ENCODE measurements around the gene FAM83C. TPM values are rescaled to one million over a fixed set of nuclear protein-coding genes. Genes with fewer than 3 reads are reported as not detected.

FAM83C gene
- total RNA-seq, 6 experiments from 2014 or later = not detected

GRCh38 chr20:35281506-35282101 lies 10.6 kb downstream of the FAM83C start:
- Mint-ChIP-seq H3K36me3 (ENCODE audit: low read depth) (peaks cover 49% of the 10 kb centered on the region), H3K4me3 (no peak overlapping the region)
- no peak for DNase-seq

GRCh38 chr20:35280523-35280922 lies 11.7 kb downstream of the FAM83C start:
- no peak for DNase-seq
- no peak for TF ChIP-seq CTCF (IDR thresholded peaks at IDR 0.05)
- H3K36me3 Mint-ChIP-seq (ENCODE audit: low read depth) = peaks cover 45% of the 10 kb centered on the region
- peaks cover 42% of the 10 kb centered on the region for H3K4me1 Mint-ChIP-seq (ENCODE audit: low read depth)
- no peaks in the 10 kb centered on the region for H3K9me3 Mint-ChIP-seq
- no peaks in the 10 kb centered on the region; the same call in none of the 2 replicates for H3K27me3 Mint-ChIP-seq (ENCODE audit: insufficient read depth)
- peak overlapping the region; percentile 57 for H3K27ac Mint-ChIP-seq
- H3K4me3 Mint-ChIP-seq = no peak overlapping the region

More at GRCh38 chr20:35281506-35282101, 10.6 kb downstream of the FAM83C start:
- peaks cover 50% of the 10 kb centered on the region for H3K4me1 Mint-ChIP-seq (ENCODE audit: low read depth)
- H3K9me3 Mint-ChIP-seq = no peaks in the 10 kb centered on the region
- H3K27ac Mint-ChIP-seq = no peak overlapping the region
- no peak for TF ChIP-seq CTCF (IDR thresholded peaks at IDR 0.05)
- H3K27me3 Mint-ChIP-seq (ENCODE audit: insufficient read depth) = no peaks in the 10 kb centered on the region; the same call in 1 of the 2 replicates

- no peaks in the 10 kb centered on the region for H3K9me3 Mint-ChIP-seq
- peaks cover 34% of the 10 kb centered on the region for H3K4me1 Mint-ChIP-seq (ENCODE audit: low read depth)
- H3K27me3 Mint-ChIP-seq (ENCODE audit: insufficient read depth) = no peaks in the 10 kb centered on the region; the same call in none of the 2 replicates
- H3K4me3 Mint-ChIP-seq = no peak overlapping the region; the same call in 1 of the 2 replicates
- peak overlapping the region; percentile 57 for H3K27ac Mint-ChIP-seq
- 0 out of 2 replicates have a peak, but pooled peaks have one; percentile 16 for TF ChIP-seq CTCF (IDR thresholded peaks at IDR 0.05)
- H3K36me3 Mint-ChIP-seq (ENCODE audit: low read depth) = peaks cover 45% of the 10 kb centered on the region
- no peak for DNase-seq
Observed at GRCh38 chr20:35279533-35280174, 12.6 kb downstream of the FAM83C start.

- H3K27ac Mint-ChIP-seq = peak overlapping the region; percentile 57
Observed at GRCh38 chr20:35279040-35279439, 13.2 kb downstream of the FAM83C start.

More at GRCh38 chr20:35279040-35279439, 13.2 kb downstream of the FAM83C start:
- Mint-ChIP-seq H3K4me1 (ENCODE audit: low read depth) (peaks cover 33% of the 10 kb centered on the region), H3K27me3 (ENCODE audit: insufficient read depth) (no peaks in the 10 kb centered on the region; the same call in none of the 2 replicates), H3K4me3 (no peak overlapping the region), H3K36me3 (ENCODE audit: low read depth) (peaks cover 44% of the 10 kb centered on the region), H3K9me3 (no peaks in the 10 kb centered on the region)
- DNase-seq = peak; percentile 17
- no peak for TF ChIP-seq CTCF (IDR thresholded peaks at IDR 0.05)

All from HFFc6 (cell line).